Right lobe of liver (tissue), 4 donors: ENCODE results near the gene SLC39A11.

Experiments
- POLR2A ChIP-seq: fragments of 450-650 bp; IDR thresholded peaks from one replicate; pipeline ENCODE4 v1.6.1; 2017; ENCODE audit warnings: antibody characterized with exemption, mild to moderate bottlenecking
- TF ChIP-seq, protein P1 (sequence below), 4 donors: fragments of 200-600 bp in 3 of 4; fragments of 450-650 bp in 1 of 4; IDR thresholded peaks; one replicate each; pipeline versions ENCODE4 v1.5.1 to v1.8.0; 2016 to 2022; ENCODE audit warnings: antibody characterized with exemption in 4 of 4, mild to moderate bottlenecking in 2 of 4
- donor health status: DM: no; HTN: no; CAD: no.
- donor health status: DM: no; HTN: no; CAD: no.
- donor health status: DM: no; HTN: yes; CAD: no.

DNA sequence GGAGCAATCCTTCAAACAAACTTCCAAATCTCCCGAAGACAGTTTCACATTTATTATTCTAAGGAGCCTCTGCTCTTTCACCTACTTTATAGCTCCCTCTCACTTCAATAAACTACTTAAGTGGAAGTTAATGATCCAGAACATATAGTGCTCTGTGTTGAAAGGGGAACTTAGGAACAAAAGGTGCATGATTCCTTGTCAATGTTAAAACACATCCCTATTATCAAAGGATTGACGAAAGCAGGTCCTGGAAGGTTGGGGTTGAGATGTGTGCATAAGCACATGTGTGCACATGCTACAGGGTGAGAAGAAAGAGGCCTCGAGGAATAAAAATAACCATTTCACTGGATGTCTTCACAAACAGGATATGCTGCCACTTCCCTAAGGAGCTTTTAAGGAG lies 170.3 kb downstream of the SLC39A11 start:
- TF ChIP-seq, protein P1, sequence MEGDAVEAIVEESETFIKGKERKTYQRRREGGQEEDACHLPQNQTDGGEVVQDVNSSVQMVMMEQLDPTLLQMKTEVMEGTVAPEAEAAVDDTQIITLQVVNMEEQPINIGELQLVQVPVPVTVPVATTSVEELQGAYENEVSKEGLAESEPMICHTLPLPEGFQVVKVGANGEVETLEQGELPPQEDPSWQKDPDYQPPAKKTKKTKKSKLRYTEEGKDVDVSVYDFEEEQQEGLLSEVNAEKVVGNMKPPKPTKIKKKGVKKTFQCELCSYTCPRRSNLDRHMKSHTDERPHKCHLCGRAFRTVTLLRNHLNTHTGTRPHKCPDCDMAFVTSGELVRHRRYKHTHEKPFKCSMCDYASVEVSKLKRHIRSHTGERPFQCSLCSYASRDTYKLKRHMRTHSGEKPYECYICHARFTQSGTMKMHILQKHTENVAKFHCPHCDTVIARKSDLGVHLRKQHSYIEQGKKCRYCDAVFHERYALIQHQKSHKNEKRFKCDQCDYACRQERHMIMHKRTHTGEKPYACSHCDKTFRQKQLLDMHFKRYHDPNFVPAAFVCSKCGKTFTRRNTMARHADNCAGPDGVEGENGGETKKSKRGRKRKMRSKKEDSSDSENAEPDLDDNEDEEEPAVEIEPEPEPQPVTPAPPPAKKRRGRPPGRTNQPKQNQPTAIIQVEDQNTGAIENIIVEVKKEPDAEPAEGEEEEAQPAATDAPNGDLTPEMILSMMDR (IDR thresholded peaks at IDR 0.05): no peak
- no peak for TF ChIP-seq POLR2A
